ENCODE measurements around the gene PHLPP2.

Gene PHLPP2

GRCh38 chr16:71666928-71667707 is 57.4 kb downstream of the PHLPP2 start:
- DNase-seq (ENCODE audit: low spot score), result no peak

GRCh38 chr16:71666264-71666663 is 58.2 kb downstream of the PHLPP2 start:
- no peak for DNase-seq (ENCODE audit: low spot score)

DNA sequence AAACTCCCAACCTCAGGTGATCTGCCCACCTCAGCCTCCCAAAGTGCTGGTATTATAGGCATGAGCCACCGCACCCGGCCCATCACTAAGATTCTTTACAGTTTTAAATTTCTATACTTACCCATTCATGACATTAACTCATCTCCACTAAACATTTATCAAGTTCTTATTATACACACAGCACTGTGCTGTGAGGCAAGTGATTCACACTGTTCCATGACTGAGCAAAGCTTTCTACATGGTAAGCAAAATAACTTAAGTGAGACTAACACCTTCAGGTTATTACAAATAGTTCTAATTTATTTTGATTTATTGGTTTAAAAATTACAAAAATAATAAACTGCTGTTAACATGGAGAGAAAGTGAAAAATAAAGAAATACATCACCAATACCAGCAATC is 65.0 kb downstream of the PHLPP2 start:
- DNase-seq (ENCODE audit: low spot score), result peak; percentile 58

DNA sequence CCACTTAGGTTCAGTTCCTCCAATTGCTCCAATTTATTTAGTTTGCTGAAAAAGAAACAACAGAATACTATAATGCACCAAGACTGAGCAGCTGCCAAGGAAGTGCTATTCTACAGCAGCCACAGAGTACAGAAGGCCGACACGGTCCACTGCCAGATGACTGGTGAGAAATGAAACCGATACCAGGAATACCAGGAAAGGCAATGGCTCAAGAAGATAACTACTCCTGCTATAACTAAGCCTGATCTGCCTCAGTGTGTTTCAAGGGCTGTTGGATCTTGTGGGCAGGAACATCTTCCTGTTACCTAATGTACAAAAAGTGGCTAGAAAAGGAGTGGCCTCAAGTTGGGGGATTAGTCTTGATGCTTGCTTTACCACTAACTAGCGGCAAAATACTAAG is 65.7 kb downstream of the PHLPP2 start:
- peak; percentile 88 for DNase-seq (ENCODE audit: low spot score)

- DNase-seq (ENCODE audit: low spot score), result no peak
Measured at GRCh38 chr16:71649704-71650103, 74.8 kb downstream of the PHLPP2 start.

- no peak for DNase-seq (ENCODE audit: low spot score)
Measured at GRCh38 chr16:71648921-71649320, 75.6 kb downstream of the PHLPP2 start.

- DNase-seq (ENCODE audit: low spot score), result no peak
Measured at GRCh38 chr16:71648162-71648561, 76.3 kb downstream of the PHLPP2 start.

DNA sequence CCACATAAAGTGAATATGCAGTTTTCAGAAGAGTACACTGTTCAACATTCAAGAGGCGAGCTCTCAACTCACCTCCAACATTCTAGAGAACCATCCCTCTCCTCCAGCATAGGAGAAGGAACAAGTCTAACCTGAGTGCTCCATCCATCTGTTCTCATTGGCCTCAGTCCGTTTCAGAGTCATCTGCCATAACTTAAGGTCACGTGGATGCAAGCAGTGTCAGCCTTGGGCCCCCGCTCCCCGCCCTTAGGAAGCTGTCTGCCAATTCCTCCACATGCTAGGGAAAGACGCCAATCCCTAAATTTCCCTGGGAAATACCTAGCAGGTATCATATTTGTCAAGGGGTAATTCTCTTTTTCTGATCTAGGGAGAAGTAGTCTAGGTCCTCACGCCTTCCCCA is 77.1 kb downstream of the PHLPP2 start:
- DNase-seq (ENCODE audit: low spot score), result no peak

DNA sequence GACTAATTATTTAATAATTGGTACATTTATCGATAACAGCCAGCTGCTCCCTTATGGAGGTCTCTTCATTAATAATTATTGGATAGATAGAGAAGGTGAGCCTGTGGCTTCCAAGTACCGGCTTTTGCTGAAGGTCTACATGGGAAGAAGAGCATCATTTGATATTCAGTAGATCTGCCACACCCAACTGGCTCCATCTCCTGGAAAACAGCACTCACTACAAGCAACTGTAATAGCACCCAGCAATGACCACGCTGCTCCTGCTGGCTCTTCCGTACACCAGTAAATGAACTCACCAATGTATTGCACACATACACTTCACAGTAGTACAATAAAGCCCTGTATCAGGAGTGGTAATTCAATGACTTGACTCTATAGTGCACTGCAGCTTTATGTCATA is 79.1 kb downstream of the PHLPP2 start:
- peak; percentile 46 for DNase-seq (ENCODE audit: low spot score)

GRCh38 chr16:71637398-71637797 is 87.1 kb downstream of the PHLPP2 start:
- no peak for DNase-seq (ENCODE audit: low spot score)

DNA sequence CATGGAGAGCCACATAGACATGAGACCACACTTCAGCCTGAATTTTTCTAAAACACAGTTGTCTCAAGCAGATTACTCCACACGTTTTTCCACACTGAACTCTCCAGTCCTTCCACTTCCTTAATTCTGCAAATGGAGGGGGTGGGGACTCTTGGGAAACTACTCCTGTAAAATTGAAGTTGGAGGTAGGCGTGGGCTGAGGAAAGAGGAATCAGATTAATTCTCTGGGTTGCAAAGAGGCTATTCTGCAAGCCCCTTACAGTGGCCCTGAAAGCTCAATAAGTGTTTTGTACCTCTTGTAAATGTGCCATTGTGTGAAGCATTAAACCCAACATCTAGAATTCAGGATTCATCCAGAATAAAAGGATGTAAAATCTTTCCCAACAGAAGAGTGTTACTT is 88.9 kb downstream of the PHLPP2 start:
- no peak for DNase-seq (ENCODE audit: low spot score)

GRCh38 chr16:71631776-71632175 is 92.7 kb downstream of the PHLPP2 start:
- no peak for DNase-seq (ENCODE audit: low spot score)

- peak; percentile 9 for DNase-seq (ENCODE audit: low spot score)
Measured at GRCh38 chr16:71630808-71631207, 93.7 kb downstream of the PHLPP2 start.

GRCh38 chr16:71629278-71630016 is 95.1 kb downstream of the PHLPP2 start:
- peak; percentile 46 for DNase-seq (ENCODE audit: low spot score)

DNA sequence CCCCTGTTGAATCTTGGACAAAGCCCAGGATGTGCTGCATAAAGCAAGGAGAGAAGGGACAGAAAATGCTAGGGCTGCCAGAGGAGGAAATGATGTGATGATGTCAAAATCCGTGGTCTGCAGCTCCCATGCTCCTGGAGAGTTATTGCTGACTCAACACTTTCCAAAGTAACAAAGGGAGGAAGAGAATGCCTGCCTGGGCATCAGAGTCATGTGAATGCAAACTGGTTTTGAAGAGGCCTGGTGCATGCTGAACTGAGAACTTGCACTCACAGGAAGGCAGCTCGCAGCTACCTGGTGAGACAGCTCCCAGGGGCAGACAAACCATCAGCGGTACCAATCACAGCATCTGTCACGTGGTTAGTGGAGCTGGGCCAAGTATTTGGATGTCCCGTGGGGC is 95.7 kb downstream of the PHLPP2 start:
- peak; percentile 84 for DNase-seq (ENCODE audit: low spot score)

DNA sequence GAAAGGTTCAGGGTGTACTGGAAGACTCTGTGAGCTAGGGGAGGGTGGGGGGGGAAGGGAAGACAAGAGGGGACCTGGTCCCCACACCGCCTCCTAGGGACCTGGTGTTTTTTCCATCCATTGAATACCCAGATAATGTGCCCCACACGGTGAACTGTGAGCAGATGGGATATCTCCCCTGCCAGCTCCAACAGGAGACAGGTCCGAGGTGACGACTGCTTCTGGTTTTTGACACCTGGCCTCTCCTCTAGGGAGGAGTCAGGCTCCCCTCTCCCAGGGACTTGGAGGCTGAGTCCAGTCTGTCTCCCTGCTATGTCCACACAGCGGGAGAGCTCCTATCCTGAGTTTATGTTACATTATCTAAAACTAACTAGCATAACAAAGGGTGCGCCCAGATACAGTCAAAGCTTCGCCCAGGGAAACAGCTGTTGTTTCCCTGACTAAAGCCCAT is 96.7 kb downstream of the PHLPP2 start:
- DNase-seq (ENCODE audit: low spot score), result no peak

GRCh38 chr16:71626858-71627213 is 97.7 kb downstream of the PHLPP2 start:
- DNase-seq (ENCODE audit: low spot score), result peak; percentile 56

- DNase-seq (ENCODE audit: low spot score), result peak; percentile 81
Measured at GRCh38 chr16:71626018-71626857, 98.3 kb downstream of the PHLPP2 start, which contains the start of gene MARVELD3. TSS of gene MARVELD3 (plus strand) at chr16:71626184. CDS start at chr16:71626230, 46 bp downstream.

- no peak for DNase-seq (ENCODE audit: low spot score)
Measured at GRCh38 chr16:71625113-71625850, 99.2 kb downstream of the PHLPP2 start.

DNA sequence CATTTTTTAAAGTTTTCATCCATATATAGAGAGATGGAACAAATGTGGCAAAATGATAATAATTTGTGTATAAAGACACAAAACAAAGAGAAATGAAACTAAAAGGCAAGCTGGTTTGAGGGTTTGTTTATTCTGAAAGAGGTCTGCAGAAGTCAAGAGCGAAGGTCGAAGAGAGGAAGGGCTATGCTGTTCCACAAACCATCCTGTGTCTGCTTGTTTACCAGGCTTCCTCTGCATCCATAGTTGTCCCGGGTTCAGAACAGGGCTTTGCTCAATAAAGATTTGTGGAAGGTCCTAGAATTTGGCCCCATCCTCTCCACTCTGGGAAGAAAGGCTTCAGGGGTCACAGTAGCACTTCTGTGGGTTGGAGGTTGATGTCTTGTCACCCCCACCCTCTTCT is 100.9 kb downstream of the PHLPP2 start:
- DNase-seq (ENCODE audit: low spot score), result no peak

DNA sequence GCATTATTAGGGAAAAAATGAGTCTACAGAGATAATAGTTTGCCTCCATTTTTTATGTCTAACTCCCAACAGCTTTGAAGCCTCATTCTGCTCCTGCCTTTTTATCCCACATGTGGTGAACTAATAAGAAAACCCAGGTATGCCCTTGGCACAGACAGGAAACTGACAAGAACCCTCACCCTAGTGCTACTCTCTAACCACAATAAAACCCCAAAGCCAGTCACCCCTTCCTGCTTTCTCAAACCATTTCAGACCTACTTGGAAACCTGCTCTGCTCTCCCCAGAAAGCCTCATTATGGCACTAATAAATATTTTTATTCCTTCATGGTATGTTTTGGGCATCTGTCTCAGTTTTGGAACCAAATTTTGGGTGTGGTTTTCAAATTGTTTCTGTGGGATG is 102.4 kb downstream of the PHLPP2 start:
- no peak for DNase-seq (ENCODE audit: low spot score)

DNA sequence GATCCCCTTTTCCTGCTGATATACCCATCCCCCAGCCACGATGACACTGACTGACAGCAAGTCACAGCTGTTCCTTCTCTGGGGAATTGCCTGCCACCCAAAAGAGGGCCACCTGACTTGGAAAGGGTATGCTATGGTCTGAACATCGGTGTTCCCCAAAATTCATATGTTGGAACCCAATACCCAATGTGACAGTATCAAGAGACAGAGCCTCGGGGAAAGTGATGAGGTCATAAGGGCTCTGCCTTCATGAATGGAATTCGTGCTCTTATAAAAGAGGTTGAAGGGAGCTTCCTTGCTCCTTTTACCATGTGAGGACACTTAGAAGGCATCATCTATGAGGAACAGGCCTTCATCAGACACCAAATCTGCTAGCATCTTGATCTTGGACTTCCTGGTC is 106.1 kb downstream of the PHLPP2 start:
- no peak for DNase-seq (ENCODE audit: low spot score)

All from kidney tubule cell (primary cell).